PC-3 (cell line): ENCODE results near the gene TLN1. TPM values are rescaled to one million over a fixed set of nuclear protein-coding genes. Genes with fewer than 3 reads are reported as not detected.

Experiments used
- ATAC-seq: fragments of 200-7000 bp; cut with Tn5 transposase; 2 replicates; pipeline ENCODE4 v1.9.1; 2020; ENCODE audit warnings: mild to moderate bottlenecking, moderate library complexity
- BruUV-seq: library from RNA; stranded (reverse); fragments of 400-500 nt; replicated peaks from 2 replicates; lab custom pipeline; 2021; lab: Mats Ljungman, UMichigan
- CTCF ChIA-PET: fragments of 300-600 bp; sonication (Branson Sonifier 250); formaldehyde crosslinking; loops from one replicate; lab custom pipeline; 2022; ENCODE audit warnings: antibody characterized with exemption; lab: Charles Lee
- POLR2A ChIA-PET: fragments of 300-600 bp; sonication (Branson Sonifier 250); formaldehyde crosslinking; loops from one replicate; lab custom pipeline; 2022; ENCODE audit warnings: antibody characterized with exemption; ENCODE audit not compliant: unreplicated experiment; lab: Charles Lee
- DNase-seq: peaks from one replicate; pipeline ENCODE4 v3.0.0-alpha.2; 2015
- H2AFZ ChIP-seq: fragments of 300-600 bp; sonication (generic); 2 replicates; pipeline ENCODE4 v1.6.0; 2016; ENCODE audit warnings: antibody characterized with exemption, low read length
- H3F3A ChIP-seq: fragments of 300-600 bp; sonication (generic); one replicate; pipeline ENCODE4 v1.6.0; 2017; ENCODE audit warnings: antibody characterized with exemption, low read length, control low read depth, mild to moderate bottlenecking; ENCODE audit not compliant: unreplicated experiment
- H3K27ac ChIP-seq: fragments of 300-600 bp; sonication (generic); 2 replicates; pipeline ENCODE4 v1.5.1; 2016; ENCODE audit warnings: mild to moderate bottlenecking, low read length
- H3K27me3 ChIP-seq: fragments of 300-600 bp; sonication (generic); 2 replicates; pipeline ENCODE4 v1.6.1; 2016; ENCODE audit warnings: low read length, mixed read lengths
- H3K36me3 ChIP-seq: fragments of 300-600 bp; sonication (generic); 2 replicates; pipeline ENCODE4 v1.6.1; 2016; ENCODE audit warnings: low read depth, mixed run types, low read length, mixed read lengths
- H3K4me1 ChIP-seq: fragments of 300-600 bp; sonication (generic); 2 replicates; pipeline ENCODE4 v1.5.1; 2016; ENCODE audit warnings: low read length; ENCODE audit not compliant: insufficient read depth
- H3K4me2 ChIP-seq: fragments of 300-600 bp; sonication (generic); 2 replicates; pipeline ENCODE4 v1.6.0; 2016; ENCODE audit warnings: low read length
- H3K4me3 ChIP-seq: fragments of 300-600 bp; sonication (generic); 2 replicates; pipeline ENCODE4 v1.5.1; 2016; ENCODE audit warnings: mild to moderate bottlenecking, low read length, mixed read lengths
- H3K79me2 ChIP-seq: fragments of 300-600 bp; sonication (generic); 2 replicates; pipeline ENCODE4 v1.6.1; 2017; ENCODE audit warnings: low read length, mixed read lengths
- H3K9ac ChIP-seq: fragments of 300-600 bp; sonication (generic); 2 replicates; pipeline ENCODE4 v1.6.0; 2016; ENCODE audit warnings: mild to moderate bottlenecking, low read length
- H3K9me2 ChIP-seq: fragments of 300-600 bp; sonication (generic); replicated peaks from 2 replicates; pipeline ENCODE4 v1.6.1; 2016; ENCODE audit warnings: mixed run types, low read length, mixed read lengths
- H3K9me3 ChIP-seq: fragments of 300-600 bp; sonication (generic); 2 replicates; pipeline ENCODE4 v1.6.1; 2016; ENCODE audit warnings: low read length, mixed read lengths
- H4K20me1 ChIP-seq: fragments of 300-600 bp; sonication (generic); 2 replicates; pipeline ENCODE4 v1.6.1; 2016; ENCODE audit warnings: low read length, mixed read lengths
- EZH2 ChIP-seq: fragments of 300-600 bp; sonication (generic); IDR thresholded peaks from one replicate; pipeline ENCODE4 v1.6.1; 2017; ENCODE audit warnings: antibody characterized with exemption, mild to moderate bottlenecking, low read length; ENCODE audit not compliant: unreplicated experiment
- EZH2phosphoT487 ChIP-seq: fragments of 300-600 bp; sonication (generic); IDR thresholded peaks from 2 replicates; pipeline ENCODE4 v1.6.1; 2018; ENCODE audit warnings: mild to moderate bottlenecking, antibody characterized with exemption, low read length, borderline replicate concordance
- intact Hi-C: fragments of 100-400 bp; cut with micrococcal nuclease; formaldehyde crosslinking; loops from 2 replicates; pipeline ENCODE4 v1.9.0; 2023
- total RNA-seq: library from RNA; depleted of rRNA; stranded (reverse); fragments of >200 nt; gene quantifications from 2 replicates; pipeline ENCODE4 v1.2.3, GENCODE V29; 2014
- TF ChIP-seq, protein P1 (sequence below): fragments of 300-600 bp; sonication (generic); conservative IDR thresholded peaks from 2 replicates; pipeline ENCODE4 v1.5.1; 2017; ENCODE audit warnings: antibody characterized with exemption, low read depth, mild to moderate bottlenecking, low read length

The TLN1 gene
- total RNA-seq, 1 experiment from 2014 or later: 118 TPM

DNA sequence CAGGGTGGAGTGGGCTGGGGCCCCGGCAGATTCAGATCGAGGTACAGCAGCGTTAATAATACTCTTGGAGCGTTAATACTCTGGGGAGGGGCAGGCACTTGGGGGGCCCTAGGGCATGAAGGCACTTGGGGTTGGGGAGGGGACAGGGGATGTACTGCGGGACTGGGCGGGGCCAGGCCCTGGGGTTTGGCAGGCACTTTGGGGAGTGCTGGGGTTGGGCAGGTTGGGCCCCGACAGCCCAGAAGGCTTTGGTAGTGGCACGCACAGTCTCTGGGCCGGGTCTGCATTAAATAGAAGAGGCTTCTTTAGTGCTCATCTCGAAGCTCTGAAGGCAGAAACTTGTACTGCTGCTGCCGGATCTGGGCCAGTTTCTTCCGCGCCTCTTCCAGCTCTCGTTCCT, 34.5 kb downstream of the TLN1 start:
- H3K4me2 ChIP-seq: no peak overlapping the region
- no peaks in the 10 kb centered on the region for H3F3A ChIP-seq
- POLR2A ChIA-PET: no interaction called here
- intact Hi-C loops: loop anchor here (5.0 kb wide), 1 partner anchor 40 kb away; the partner anchor contains the start of genes CCDC107 and RMRP
- H4K20me1 ChIP-seq: no peaks in the 10 kb centered on the region
- TF ChIP-seq EZH2phosphoT487 (no peak), EZH2 (no peak)
- TF ChIP-seq, protein P1, sequence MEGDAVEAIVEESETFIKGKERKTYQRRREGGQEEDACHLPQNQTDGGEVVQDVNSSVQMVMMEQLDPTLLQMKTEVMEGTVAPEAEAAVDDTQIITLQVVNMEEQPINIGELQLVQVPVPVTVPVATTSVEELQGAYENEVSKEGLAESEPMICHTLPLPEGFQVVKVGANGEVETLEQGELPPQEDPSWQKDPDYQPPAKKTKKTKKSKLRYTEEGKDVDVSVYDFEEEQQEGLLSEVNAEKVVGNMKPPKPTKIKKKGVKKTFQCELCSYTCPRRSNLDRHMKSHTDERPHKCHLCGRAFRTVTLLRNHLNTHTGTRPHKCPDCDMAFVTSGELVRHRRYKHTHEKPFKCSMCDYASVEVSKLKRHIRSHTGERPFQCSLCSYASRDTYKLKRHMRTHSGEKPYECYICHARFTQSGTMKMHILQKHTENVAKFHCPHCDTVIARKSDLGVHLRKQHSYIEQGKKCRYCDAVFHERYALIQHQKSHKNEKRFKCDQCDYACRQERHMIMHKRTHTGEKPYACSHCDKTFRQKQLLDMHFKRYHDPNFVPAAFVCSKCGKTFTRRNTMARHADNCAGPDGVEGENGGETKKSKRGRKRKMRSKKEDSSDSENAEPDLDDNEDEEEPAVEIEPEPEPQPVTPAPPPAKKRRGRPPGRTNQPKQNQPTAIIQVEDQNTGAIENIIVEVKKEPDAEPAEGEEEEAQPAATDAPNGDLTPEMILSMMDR: no peak
- no peak overlapping the region for H2AFZ ChIP-seq
- H3K36me3 ChIP-seq: peaks cover 27% of the 10 kb centered on the region
- H3K9me2 ChIP-seq: no peaks in the 10 kb centered on the region
- DNase-seq: no peak
- no peaks in the 10 kb centered on the region for H3K27me3 ChIP-seq
- peaks cover 12% of the 10 kb centered on the region for H3K4me1 ChIP-seq
- BruUV-seq: no TSS peak
- CTCF ChIA-PET: no interaction called here
- no peak for ATAC-seq
- no peak overlapping the region for H3K4me3 ChIP-seq
- H3K9me3 ChIP-seq: no peaks in the 10 kb centered on the region
- no peaks in the 10 kb centered on the region for H3K79me2 ChIP-seq
- no peak overlapping the region for H3K9ac ChIP-seq
- H3K27ac ChIP-seq: no peak overlapping the region

DNA sequence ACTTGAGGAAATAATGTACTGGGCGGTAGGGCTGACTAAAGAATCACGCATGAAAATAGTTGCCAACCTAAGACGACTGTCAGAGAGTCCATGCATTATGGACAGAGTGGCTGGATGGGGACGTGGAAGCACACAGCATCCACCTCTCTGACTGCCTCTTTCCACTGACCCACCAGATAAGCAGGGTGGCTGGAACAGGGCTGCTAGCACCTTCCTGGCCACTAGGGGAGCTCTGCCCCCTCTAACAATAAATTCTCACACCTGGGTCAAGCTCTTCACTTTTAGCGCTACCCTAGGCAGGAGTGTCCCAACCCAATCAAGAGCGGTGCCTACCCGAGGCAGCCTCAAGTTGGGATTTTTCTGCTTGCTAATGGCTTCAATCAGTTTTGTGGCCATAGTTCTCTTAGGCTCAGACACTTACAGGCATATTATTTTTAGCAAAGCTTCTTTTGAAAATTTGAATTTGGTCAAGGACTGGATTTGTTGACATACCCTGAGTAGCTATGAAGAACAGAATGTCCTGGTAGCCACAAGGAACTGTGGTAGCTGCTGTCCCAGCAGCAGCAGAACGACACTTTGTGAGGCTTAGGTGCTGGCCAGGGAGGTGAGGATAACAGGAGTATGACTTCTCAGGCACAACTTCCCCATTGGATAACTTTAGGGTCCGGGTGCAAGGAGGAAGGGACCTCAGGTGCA, 35.3 kb downstream of the TLN1 start:
- peaks cover 23% of the 10 kb centered on the region for H3K36me3 ChIP-seq
- ChIA-PET POLR2A (interaction anchor here (1.0 kb wide), 1 partner anchor 52 kb away, joined by 3 read pairs; the partner anchor contains the start of genes GBA2 and RGP1), CTCF (interaction anchor here (0.5 to 1.2 kb wide), 4 partner anchors 23 to 43 kb away, joined by 3 to 5 read pairs (median 4); partner anchors contain the start of genes CREB3 and TLN1)
- BruUV-seq: no TSS peak
- no peaks in the 10 kb centered on the region for H3K79me2 ChIP-seq
- no peak overlapping the region for H3K4me2 ChIP-seq
- TF ChIP-seq EZH2phosphoT487: no peak
- TF ChIP-seq, protein P1: peak; percentile 73
- H3K9me3 ChIP-seq: no peaks in the 10 kb centered on the region
- peak; percentile 67 for ATAC-seq
- peak; percentile 49 for DNase-seq
- H4K20me1 ChIP-seq: no peaks in the 10 kb centered on the region
- H3K9ac ChIP-seq: no peak overlapping the region
- H3K4me3 ChIP-seq: no peak overlapping the region
- no peaks in the 10 kb centered on the region for H3F3A ChIP-seq
- H3K27ac ChIP-seq: peak overlapping the region; percentile 63
- H3K27me3 ChIP-seq: no peaks in the 10 kb centered on the region
- peaks cover 12% of the 10 kb centered on the region for H3K4me1 ChIP-seq
- H3K9me2 ChIP-seq: no peaks in the 10 kb centered on the region
- no peak overlapping the region for H2AFZ ChIP-seq
- intact Hi-C loops: loop anchor here (5.0 kb wide), 1 partner anchor 39 kb away; the partner anchor contains the start of genes CCDC107 and RMRP
